Smooth muscle cell (in vitro differentiated cells): ENCODE results near the gene FRMPD3. TPM values are rescaled to one million over a fixed set of nuclear protein-coding genes. Genes with fewer than 3 reads are reported as not detected.
"Not testable (repeated sequence)": the region's sequence is repeated elsewhere in the genome, so short reads cannot be mapped to it uniquely, and the experiment has no call there.

Experiments
- DNase-seq: peaks from one replicate; lab custom pipeline; 2025; ENCODE audit not compliant: unreplicated experiment; lab: John Stamatoyannopoulos, UW
- H2AFZ ChIP-seq: fragments of 200-600 bp; sonication (generic); 2 replicates; pipeline ENCODE4 v1.6.0; 2016; ENCODE audit warnings: antibody characterized with exemption, low read depth, mild to moderate bottlenecking
- H3F3A ChIP-seq: fragments of 200-600 bp; sonication (generic); 2 replicates; pipeline ENCODE4 v1.6.0; 2017; ENCODE audit warnings: antibody characterized with exemption, low read depth
- H3K27ac ChIP-seq: fragments of 200-600 bp; sonication (generic); 2 replicates; pipeline ENCODE4 v1.5.1; 2016; ENCODE audit warnings: low read depth, mild to moderate bottlenecking
- H3K27me3 ChIP-seq: fragments of 200-600 bp; sonication (generic); 2 replicates; pipeline ENCODE4 v1.6.1; 2016; ENCODE audit warnings: low read depth, mild to moderate bottlenecking
- H3K36me3 ChIP-seq: fragments of 200-600 bp; sonication (generic); 2 replicates; pipeline ENCODE4 v1.5.1; 2016; ENCODE audit warnings: low read depth
- H3K4me1 ChIP-seq: fragments of 200-600 bp; sonication (generic); 2 replicates; pipeline ENCODE4 v1.5.1; 2016; ENCODE audit warnings: low read depth
- H3K4me2 ChIP-seq: fragments of 200-600 bp; sonication (generic); 2 replicates; pipeline ENCODE4 v1.6.0; 2016; ENCODE audit warnings: mild to moderate bottlenecking
- H3K4me3 ChIP-seq: fragments of 200-600 bp; sonication (generic); 2 replicates; pipeline ENCODE4 v1.5.1; 2016; ENCODE audit warnings: mild to moderate bottlenecking
- H3K79me2 ChIP-seq: fragments of 200-600 bp; sonication (generic); 2 replicates; pipeline ENCODE4 v1.6.0; 2016; ENCODE audit warnings: low read depth, mild to moderate bottlenecking
- H3K9ac ChIP-seq: fragments of 200-600 bp; sonication (generic); 2 replicates; pipeline ENCODE4 v1.6.0; 2016; ENCODE audit warnings: low read depth
- H3K9me3 ChIP-seq: fragments of 200-600 bp; sonication (generic); replicated peaks from 2 replicates; pipeline ENCODE4 v1.5.1; 2016; ENCODE audit warnings: low read depth
- H4K20me1 ChIP-seq: fragments of 200-600 bp; sonication (generic); 2 replicates; pipeline ENCODE4 v1.6.0; 2016; ENCODE audit warnings: low read depth
- CTCF ChIP-seq: fragments of 200-600 bp; sonication (generic); IDR thresholded peaks from 2 replicates; pipeline ENCODE4 v1.5.1; 2017; ENCODE audit warnings: borderline replicate concordance, mild to moderate bottlenecking, antibody characterized with exemption; ENCODE audit not compliant: insufficient read depth, poor library complexity, severe bottlenecking
- WGBS: methylation state at CpG from one replicate; pipeline ENCODE4 v1.1.7; 2016; ENCODE audit warnings: low lambda C conversion rate; 5-methylcytosine and 5-hydroxymethylcytosine counted together
- polyA plus RNA-seq: library from polyadenylated mRNA; unstranded; fragments of >200 nt; fragmentation: Nextera tagmentation; extraction: Ambion mirVana; gene quantifications from 2 replicates; pipeline ENCODE4 v1.2.1, GENCODE V29; 2016
- total RNA-seq: library from RNA; depleted of rRNA; stranded (reverse); fragments of >200 nt; gene quantifications from 2 replicates; pipeline ENCODE4 v1.2.3, GENCODE V29; 2014

The FRMPD3 gene
- total and polyA plus RNA-seq, 2 experiments from 2014 or later = not detected

DNA sequence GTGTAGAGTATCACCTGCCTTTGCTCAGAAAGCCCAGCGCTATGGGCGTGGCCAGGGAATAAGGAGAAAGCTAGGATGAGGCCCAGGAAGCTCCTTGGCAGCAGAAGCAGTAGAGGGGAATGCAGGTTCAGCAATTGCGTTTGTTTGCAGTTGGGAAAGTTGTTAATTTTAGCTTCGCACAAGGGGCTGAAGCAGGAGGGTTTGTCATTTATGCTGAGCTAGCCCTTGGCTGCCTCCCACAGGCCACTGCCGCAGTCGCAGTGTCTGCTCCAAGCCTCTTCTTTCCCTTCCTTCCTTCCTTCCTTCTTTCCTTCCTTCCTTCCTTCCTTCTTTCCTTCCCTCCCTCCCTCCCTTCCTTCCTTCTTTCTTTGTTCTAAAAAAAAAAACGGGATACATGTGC lies 21.5 kb downstream of the FRMPD3 start:
- no peak for TF ChIP-seq CTCF
- no peaks in the 10 kb centered on the region for H3F3A ChIP-seq
- H3K4me1 ChIP-seq = no peaks in the 10 kb centered on the region
- H3K27ac ChIP-seq = no peak overlapping the region
- peaks cover 14% of the 10 kb centered on the region for H3K27me3 ChIP-seq
- H2AFZ ChIP-seq = no peak overlapping the region
- WGBS = 32% methylated on average over 7 of the region's 7 CpGs
- no peaks in the 10 kb centered on the region for H3K36me3 ChIP-seq
- no peak overlapping the region for H3K9ac ChIP-seq
- no peak overlapping the region for H3K4me3 ChIP-seq
- DNase-seq = no peak
- no peaks in the 10 kb centered on the region for H4K20me1 ChIP-seq
- no peak overlapping the region for H3K4me2 ChIP-seq
- no peaks in the 10 kb centered on the region for H3K9me3 ChIP-seq
- H3K79me2 ChIP-seq = no peaks in the 10 kb centered on the region

DNA sequence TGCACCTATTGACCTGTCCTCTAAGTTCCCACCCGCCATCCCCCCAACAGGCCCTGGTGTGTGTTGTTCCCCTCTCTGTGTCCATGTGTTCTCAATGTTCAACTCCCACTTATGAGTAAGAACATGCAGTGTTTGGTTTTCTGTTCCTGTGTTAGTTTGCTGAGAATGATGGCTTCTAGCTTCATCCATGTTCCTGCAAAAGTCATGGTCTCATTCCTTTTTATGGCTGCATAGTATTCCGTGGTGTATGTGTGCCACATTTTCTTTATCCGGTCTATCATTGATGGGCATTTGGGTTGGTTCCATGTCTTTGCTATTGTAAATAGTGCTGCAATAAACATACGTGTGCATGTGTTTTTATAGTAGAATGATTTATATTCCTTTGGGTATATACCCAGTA lies 22.0 kb downstream of the FRMPD3 start:
- H3K79me2 ChIP-seq, H3K9ac ChIP-seq: not testable (repeated sequence)
- 81% methylated on average over 4 of the region's 4 CpGs for WGBS

GRCh38 chrX:107477406-107477805 lies 28.0 kb downstream of the FRMPD3 start:
- no peaks in the 10 kb centered on the region for H3K9me3 ChIP-seq
- H3K9ac ChIP-seq = no peak overlapping the region
- no peak overlapping the region for H3K4me2 ChIP-seq
- H3K36me3 ChIP-seq = no peaks in the 10 kb centered on the region
- no peak overlapping the region for H2AFZ ChIP-seq
- no peak overlapping the region for H3K4me3 ChIP-seq
- H3K27me3 ChIP-seq = peaks cover 22% of the 10 kb centered on the region
- H4K20me1 ChIP-seq = no peaks in the 10 kb centered on the region
- no peak for DNase-seq
- whole genome bisulfite sequencing = 40% methylated on average over 4 of the region's 4 CpGs
- H3K79me2 ChIP-seq = no peaks in the 10 kb centered on the region
- H3K4me1 ChIP-seq = no peaks in the 10 kb centered on the region
- TF ChIP-seq CTCF = no peak
- no peak overlapping the region for H3K27ac ChIP-seq
- no peaks in the 10 kb centered on the region for H3F3A ChIP-seq

More for the DNA sequence above, 22.0 kb downstream of the FRMPD3 start:
- H3K4me1 ChIP-seq, DNase-seq, H3K27ac ChIP-seq, H2AFZ ChIP-seq, H4K20me1 ChIP-seq, H3K4me2 ChIP-seq, H3F3A ChIP-seq, H3K4me3 ChIP-seq, H3K36me3 ChIP-seq, H3K9me3 ChIP-seq: not testable (repeated sequence)
- peaks cover 17% of the 10 kb centered on the region for H3K27me3 ChIP-seq

DNA sequence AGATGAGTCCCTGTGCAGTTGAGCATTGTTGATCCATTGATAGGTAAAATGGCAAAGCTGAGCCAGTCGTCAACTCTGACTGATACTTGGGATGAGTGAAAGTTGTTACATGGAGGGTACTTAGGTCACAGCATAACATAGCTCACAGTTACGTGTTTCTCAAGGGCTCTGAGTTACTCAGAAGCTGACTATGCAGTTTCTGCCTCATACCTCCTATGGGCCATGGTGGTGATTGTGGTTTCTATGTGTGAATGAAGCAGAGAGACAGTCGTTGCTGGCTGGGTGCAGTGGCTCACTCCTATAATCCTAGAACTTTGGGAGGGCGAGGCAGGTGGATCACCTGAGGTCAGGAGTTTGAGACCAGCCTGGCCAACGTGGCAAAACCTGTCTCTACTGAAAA lies 30.8 kb downstream of the FRMPD3 start:
- no peaks in the 10 kb centered on the region for H3K36me3 ChIP-seq
- no peaks in the 10 kb centered on the region for H3F3A ChIP-seq
- no peaks in the 10 kb centered on the region for H4K20me1 ChIP-seq
- H3K4me3 ChIP-seq = no peak overlapping the region
- no peak overlapping the region for H3K4me2 ChIP-seq
- no peaks in the 10 kb centered on the region for H3K9me3 ChIP-seq
- H3K27me3 ChIP-seq = peaks cover 11% of the 10 kb centered on the region
- no peaks in the 10 kb centered on the region for H3K79me2 ChIP-seq
- no peak overlapping the region for H3K27ac ChIP-seq
- H2AFZ ChIP-seq = no peak overlapping the region
- WGBS = 60% methylated on average over 5 of the region's 5 CpGs
- no peaks in the 10 kb centered on the region for H3K4me1 ChIP-seq
- no peak overlapping the region for H3K9ac ChIP-seq
- no peak for DNase-seq
- TF ChIP-seq CTCF = no peak
